ENCODE measurements around the gene CCL4L2.
"Not testable (repeated sequence)": the region's sequence is repeated elsewhere in the genome, so short reads cannot be mapped to it uniquely, and the experiment has no call there.

CCL4L2 gene

GRCh38 chr17:36210439-36211211 is at the start of gene CCL4L2:
TSS of gene CCL4L2 (plus strand) at chr17:36211063.
- DNase-seq (ENCODE audit: low read depth, low spot score): not testable (repeated sequence)

GRCh38 chr17:36168836-36169235 is 42.0 kb upstream of the CCL4L2 start:
- not testable (repeated sequence) for DNase-seq (ENCODE audit: low read depth, low spot score)

- DNase-seq (ENCODE audit: low read depth, low spot score): not testable (repeated sequence)
Measured at GRCh38 chr17:36176536-36176935, 34.3 kb upstream of the CCL4L2 start, which contains the start of gene TBC1D3B. TSS of gene TBC1D3B (minus strand) at chr17:36176636. CDS start at chr17:36175050, 1,586 bp downstream.

GRCh38 chr17:36181446-36182175 is 29.3 kb upstream of the CCL4L2 start:
- not testable (repeated sequence) for DNase-seq (ENCODE audit: low read depth, low spot score)

- DNase-seq (ENCODE audit: low read depth, low spot score): no peak
Measured at GRCh38 chr17:36182176-36183000, 28.5 kb upstream of the CCL4L2 start.

- no peak for DNase-seq (ENCODE audit: low read depth, low spot score)
Measured at GRCh38 chr17:36183001-36183971, 27.6 kb upstream of the CCL4L2 start.

GRCh38 chr17:36184023-36184765 is 26.7 kb upstream of the CCL4L2 start:
- no peak for DNase-seq (ENCODE audit: low read depth, low spot score)

- DNase-seq (ENCODE audit: low read depth, low spot score): no peak
Measured at GRCh38 chr17:36185416-36185815, 25.4 kb upstream of the CCL4L2 start.

- not testable (repeated sequence) for DNase-seq (ENCODE audit: low read depth, low spot score)
Measured at GRCh38 chr17:36186810-36187763, 23.8 kb upstream of the CCL4L2 start.

- not testable (repeated sequence) for DNase-seq (ENCODE audit: low read depth, low spot score)
Measured at GRCh38 chr17:36187943-36188665, 22.8 kb upstream of the CCL4L2 start.

- no peak for DNase-seq (ENCODE audit: low read depth, low spot score)
Measured at GRCh38 chr17:36188891-36189306, 22.0 kb upstream of the CCL4L2 start.

- DNase-seq (ENCODE audit: low read depth, low spot score): not testable (repeated sequence)
Measured at GRCh38 chr17:36189993-36190392, 20.9 kb upstream of the CCL4L2 start.

- not testable (repeated sequence) for DNase-seq (ENCODE audit: low read depth, low spot score)
Measured at GRCh38 chr17:36190549-36191330, 20.1 kb upstream of the CCL4L2 start.

- DNase-seq (ENCODE audit: low read depth, low spot score): no peak
Measured at GRCh38 chr17:36193216-36193775, 17.6 kb upstream of the CCL4L2 start.

GRCh38 chr17:36194147-36194831 is 16.6 kb upstream of the CCL4L2 start:
- DNase-seq (ENCODE audit: low read depth, low spot score): not testable (repeated sequence)

GRCh38 chr17:36194832-36195433 is 15.9 kb upstream of the CCL4L2 start:
- not testable (repeated sequence) for DNase-seq (ENCODE audit: low read depth, low spot score)
